Endothelial cell of umbilical vein (primary cell): ENCODE measurements around the gene FKBP2.

Experiments used
- POLR2A ChIP-seq: IDR thresholded peaks from 2 replicates; pipeline ENCODE4 v1.6.1; 2012; ENCODE audit warnings: low read depth, mild to moderate bottlenecking, control low read depth, low read length
- TF ChIP-seq, protein P1 (sequence below), 2 donors: IDR thresholded peaks; 1 replicate in 1 of 2; 2 replicates in 1 of 2; pipeline ENCODE4 v1.5.1; 2011; ENCODE audit warnings: low read length in 2 of 2, mild to moderate bottlenecking in 2 of 2, moderate library complexity in 2 of 2, control low read depth in 1 of 2, inconsistent platforms in 1 of 2, low read depth in 1 of 2; ENCODE audit not compliant: insufficient read depth in 1 of 2; ENCODE audit errors: extremely low read depth in 1 of 2

- TF ChIP-seq, protein P1, sequence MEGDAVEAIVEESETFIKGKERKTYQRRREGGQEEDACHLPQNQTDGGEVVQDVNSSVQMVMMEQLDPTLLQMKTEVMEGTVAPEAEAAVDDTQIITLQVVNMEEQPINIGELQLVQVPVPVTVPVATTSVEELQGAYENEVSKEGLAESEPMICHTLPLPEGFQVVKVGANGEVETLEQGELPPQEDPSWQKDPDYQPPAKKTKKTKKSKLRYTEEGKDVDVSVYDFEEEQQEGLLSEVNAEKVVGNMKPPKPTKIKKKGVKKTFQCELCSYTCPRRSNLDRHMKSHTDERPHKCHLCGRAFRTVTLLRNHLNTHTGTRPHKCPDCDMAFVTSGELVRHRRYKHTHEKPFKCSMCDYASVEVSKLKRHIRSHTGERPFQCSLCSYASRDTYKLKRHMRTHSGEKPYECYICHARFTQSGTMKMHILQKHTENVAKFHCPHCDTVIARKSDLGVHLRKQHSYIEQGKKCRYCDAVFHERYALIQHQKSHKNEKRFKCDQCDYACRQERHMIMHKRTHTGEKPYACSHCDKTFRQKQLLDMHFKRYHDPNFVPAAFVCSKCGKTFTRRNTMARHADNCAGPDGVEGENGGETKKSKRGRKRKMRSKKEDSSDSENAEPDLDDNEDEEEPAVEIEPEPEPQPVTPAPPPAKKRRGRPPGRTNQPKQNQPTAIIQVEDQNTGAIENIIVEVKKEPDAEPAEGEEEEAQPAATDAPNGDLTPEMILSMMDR (IDR thresholded peaks at IDR 0.05; ENCODE audit: extremely low read depth in 1 of 2, insufficient read depth in 1 of 2, low read depth in 1 of 2, low read length in 2 of 2) = no peak
- TF ChIP-seq POLR2A = no peak
These were observed 10.8 kb downstream of the FKBP2 start for GRCh38 chr11:64251753-64252002.
